ENCODE measurements around the gene SCARF2.

- TF ChIP-seq CTCF (IDR thresholded peaks at IDR 0.05 in 8 of 11, conservative IDR thresholded peaks at IDR 0.05 in 3 of 11) (no peak), POLR2A (IDR thresholded peaks at IDR 0.05) (no peak), POLR2AphosphoS5 (IDR thresholded peaks at IDR 0.05) (no peak)
Observed at GRCh38 chr22:20405291-20405930, 32.2 kb downstream of the SCARF2 start.

Measured in spleen (tissue), 7 donors.